OCI-LY7 (cell line): ENCODE results near the gene CLCN4. TPM values are rescaled to one million over a fixed set of nuclear protein-coding genes. Genes with fewer than 3 reads are reported as not detected.

Experiments
- BruUV-seq: library from RNA; stranded (reverse); fragments of 400-500 nt; replicated peaks from 2 replicates; lab custom pipeline; 2021; lab: Mats Ljungman, UMichigan
- CTCF ChIA-PET: fragments of 300-600 bp; sonication (Branson Sonifier 250); formaldehyde crosslinking; loops from one replicate; lab custom pipeline; 2022; ENCODE audit warnings: antibody characterized with exemption; ENCODE audit not compliant: unreplicated experiment; lab: Charles Lee
- POLR2A ChIA-PET: fragments of 300-600 bp; sonication (Branson Sonifier 250); formaldehyde crosslinking; loops from one replicate; lab custom pipeline; 2022; ENCODE audit warnings: antibody characterized with exemption; lab: Charles Lee
- DNase-seq: peaks from one replicate; pipeline ENCODE4 v3.0.0-alpha.2; 2015; ENCODE audit warnings: low spot score
- H2AFZ ChIP-seq: fragments of 200-600 bp; sonication (generic), shearing (Covaris generic); 2 replicates; pipeline ENCODE4 v1.6.1; 2014; ENCODE audit warnings: mild to moderate bottlenecking, antibody characterized with exemption, low read length, moderate library complexity
- H3K27ac ChIP-seq: fragments of 200-600 bp; sonication (generic); 2 replicates; pipeline ENCODE4 v1.5.1; 2014; ENCODE audit warnings: mixed run types, low read depth, mild to moderate bottlenecking, moderate library complexity, low read length, inconsistent platforms; ENCODE audit not compliant: poor library complexity, severe bottlenecking
- H3K36me3 ChIP-seq: fragments of 200-600 bp; sonication (generic); 2 replicates; pipeline ENCODE4 v1.6.1; 2014; ENCODE audit warnings: mild to moderate bottlenecking, antibody characterized with exemption, low read length, moderate library complexity, mixed read lengths; ENCODE audit not compliant: insufficient read depth
- H3K4me1 ChIP-seq: fragments of 200-600 bp; sonication (generic); 2 replicates; pipeline ENCODE4 v1.5.1; 2014; ENCODE audit warnings: mild to moderate bottlenecking, low read length; ENCODE audit not compliant: insufficient read depth, poor library complexity, severe bottlenecking
- H3K4me2 ChIP-seq: fragments of 200-600 bp; sonication (generic); 2 replicates; pipeline ENCODE4 v1.6.1; 2014; ENCODE audit warnings: mild to moderate bottlenecking, low read length
- H3K4me3 ChIP-seq: fragments of 200-600 bp; sonication (generic); 2 replicates; pipeline ENCODE4 v1.5.1; 2014; ENCODE audit warnings: mild to moderate bottlenecking, low read depth, low read length; ENCODE audit not compliant: poor library complexity, severe bottlenecking
- H3K79me2 ChIP-seq: fragments of 200-600 bp; sonication (generic); 2 replicates; pipeline ENCODE4 v1.6.1; 2016; ENCODE audit warnings: low read depth, mild to moderate bottlenecking, low read length, moderate library complexity, mixed read lengths; ENCODE audit not compliant: insufficient read depth
- H3K9me2 ChIP-seq: fragments of 200-600 bp; sonication (generic); 2 replicates; pipeline ENCODE4 v1.6.1; 2016; ENCODE audit warnings: mild to moderate bottlenecking, low read length, mixed read lengths; ENCODE audit not compliant: insufficient read depth
- H3K9me3 ChIP-seq: fragments of 200-600 bp; sonication (generic); 2 replicates; pipeline ENCODE4 v1.6.1; 2014; ENCODE audit warnings: mild to moderate bottlenecking, mixed run types, low read length, mixed read lengths
- H4K20me1 ChIP-seq: fragments of 200-600 bp; sonication (generic); 2 replicates; pipeline ENCODE4 v1.6.1; 2014; ENCODE audit warnings: mild to moderate bottlenecking, antibody characterized with exemption, low read length, moderate library complexity, mixed read lengths; ENCODE audit not compliant: insufficient read depth
- EZH2phosphoT487 ChIP-seq: fragments of 200-600 bp; sonication (generic); IDR thresholded peaks from 2 replicates; pipeline ENCODE4 v1.6.1; 2018; ENCODE audit warnings: low read depth, borderline replicate concordance, mild to moderate bottlenecking, mixed run types, antibody characterized with exemption, low read length, moderate library complexity, mixed read lengths
- intact Hi-C: fragments of 100-400 bp; cut with micrococcal nuclease; formaldehyde crosslinking; loops from one replicate; pipeline ENCODE4 v1.10.0; 2022; ENCODE audit not compliant: unreplicated experiment
- total RNA-seq, 2 experiments: library from RNA; depleted of rRNA in 1 of 2; stranded (reverse); fragments of >200 nt in 1 of 2; shearing (Covaris generic) in 1 of 2; gene quantifications; 2 replicates each; pipeline ENCODE4 v1.2.3, GENCODE V29; 2014 to 2022
- TF ChIP-seq, protein P1 (sequence below): fragments of 200-600 bp; sonication (generic); conservative IDR thresholded peaks from 2 replicates; pipeline ENCODE4 v1.5.1; 2014; ENCODE audit warnings: mild to moderate bottlenecking, antibody characterized with exemption, low read length, moderate library complexity, mixed read lengths

The CLCN4 gene
- total RNA-seq, 2 experiments from 2014 or later: 7.8 to 9.7 TPM

GRCh38 chrX:10208281-10208856, 51.6 kb downstream of the CLCN4 start:
- TF ChIP-seq, protein P1, sequence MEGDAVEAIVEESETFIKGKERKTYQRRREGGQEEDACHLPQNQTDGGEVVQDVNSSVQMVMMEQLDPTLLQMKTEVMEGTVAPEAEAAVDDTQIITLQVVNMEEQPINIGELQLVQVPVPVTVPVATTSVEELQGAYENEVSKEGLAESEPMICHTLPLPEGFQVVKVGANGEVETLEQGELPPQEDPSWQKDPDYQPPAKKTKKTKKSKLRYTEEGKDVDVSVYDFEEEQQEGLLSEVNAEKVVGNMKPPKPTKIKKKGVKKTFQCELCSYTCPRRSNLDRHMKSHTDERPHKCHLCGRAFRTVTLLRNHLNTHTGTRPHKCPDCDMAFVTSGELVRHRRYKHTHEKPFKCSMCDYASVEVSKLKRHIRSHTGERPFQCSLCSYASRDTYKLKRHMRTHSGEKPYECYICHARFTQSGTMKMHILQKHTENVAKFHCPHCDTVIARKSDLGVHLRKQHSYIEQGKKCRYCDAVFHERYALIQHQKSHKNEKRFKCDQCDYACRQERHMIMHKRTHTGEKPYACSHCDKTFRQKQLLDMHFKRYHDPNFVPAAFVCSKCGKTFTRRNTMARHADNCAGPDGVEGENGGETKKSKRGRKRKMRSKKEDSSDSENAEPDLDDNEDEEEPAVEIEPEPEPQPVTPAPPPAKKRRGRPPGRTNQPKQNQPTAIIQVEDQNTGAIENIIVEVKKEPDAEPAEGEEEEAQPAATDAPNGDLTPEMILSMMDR: no peak
- no peak for TF ChIP-seq EZH2phosphoT487
- intact Hi-C loops: no loop called here
- Histone ChIP-seq H3K9me3 (no peaks in the 10 kb centered on the region), H3K79me2 (no peaks in the 10 kb centered on the region), H3K9me2 (no peaks in the 10 kb centered on the region), H3K27ac (no peak overlapping the region), H3K4me1 (peaks cover 6% of the 10 kb centered on the region), H2AFZ (no peak overlapping the region), H3K36me3 (no peaks in the 10 kb centered on the region), H3K4me3 (no peak overlapping the region), H4K20me1 (no peaks in the 10 kb centered on the region), H3K4me2 (no peak overlapping the region)
- DNase-seq: no peak
- CTCF ChIA-PET: interaction anchor here (1.3 kb wide), 1 partner anchor 10 kb away, joined by 3 read pairs; no protein-coding TSS in a partner anchor
- no TSS peak for BruUV-seq
- POLR2A ChIA-PET: interaction anchor here (0.5 to 0.6 kb wide), 2 partner anchors 39 to 394 kb away, joined by 3 read pairs; no protein-coding TSS in a partner anchor

- Histone ChIP-seq H3K4me3 (no peak overlapping the region), H3K9me3 (no peaks in the 10 kb centered on the region), H3K36me3 (no peaks in the 10 kb centered on the region), H3K9me2 (no peaks in the 10 kb centered on the region), H3K27ac (no peak overlapping the region), H3K4me2 (no peak overlapping the region), H3K79me2 (no peaks in the 10 kb centered on the region), H2AFZ (no peak overlapping the region), H3K4me1 (peaks cover 6% of the 10 kb centered on the region), H4K20me1 (no peaks in the 10 kb centered on the region)
- peak; percentile 7 for DNase-seq
- intact Hi-C loops: no loop called here
- TF ChIP-seq, protein P1: no peak
- no peak for TF ChIP-seq EZH2phosphoT487
- ChIA-PET POLR2A (interaction anchor here (0.5 to 0.9 kb wide), 4 partner anchors 34 to 393 kb away, joined by 3 read pairs; no protein-coding TSS in a partner anchor), CTCF (interaction anchor here (1.3 kb wide), 1 partner anchor 10 kb away, joined by 3 read pairs; no protein-coding TSS in a partner anchor)
- no TSS peak for BruUV-seq
These were observed 52.2 kb downstream of the CLCN4 start for GRCh38 chrX:10208953-10209352.

- intact Hi-C loops: no loop called here
- H3K79me2 ChIP-seq: no peaks in the 10 kb centered on the region
- POLR2A ChIA-PET: no interaction called here
- no peak for TF ChIP-seq EZH2phosphoT487
- TF ChIP-seq, protein P1: no peak
- no peaks in the 10 kb centered on the region for H3K9me2 ChIP-seq
- H3K27ac ChIP-seq: no peak overlapping the region
- peaks cover 6% of the 10 kb centered on the region for H3K4me1 ChIP-seq
- BruUV-seq: no TSS peak
- H3K36me3 ChIP-seq: no peaks in the 10 kb centered on the region
- CTCF ChIA-PET: no interaction called here
- no peak for DNase-seq
- no peaks in the 10 kb centered on the region for H4K20me1 ChIP-seq
- H3K4me2 ChIP-seq: no peak overlapping the region
- no peaks in the 10 kb centered on the region for H3K9me3 ChIP-seq
- H2AFZ ChIP-seq: no peak overlapping the region
- H3K4me3 ChIP-seq: no peak overlapping the region
These were observed 55.6 kb downstream of the CLCN4 start for GRCh38 chrX:10212395-10212794.
